ENCODE measurements around the gene CLEC2A.
A peak's percentile ranks its signal among the peaks of the same experiment; 100 is the strongest.

CLEC2A gene

DNA sequence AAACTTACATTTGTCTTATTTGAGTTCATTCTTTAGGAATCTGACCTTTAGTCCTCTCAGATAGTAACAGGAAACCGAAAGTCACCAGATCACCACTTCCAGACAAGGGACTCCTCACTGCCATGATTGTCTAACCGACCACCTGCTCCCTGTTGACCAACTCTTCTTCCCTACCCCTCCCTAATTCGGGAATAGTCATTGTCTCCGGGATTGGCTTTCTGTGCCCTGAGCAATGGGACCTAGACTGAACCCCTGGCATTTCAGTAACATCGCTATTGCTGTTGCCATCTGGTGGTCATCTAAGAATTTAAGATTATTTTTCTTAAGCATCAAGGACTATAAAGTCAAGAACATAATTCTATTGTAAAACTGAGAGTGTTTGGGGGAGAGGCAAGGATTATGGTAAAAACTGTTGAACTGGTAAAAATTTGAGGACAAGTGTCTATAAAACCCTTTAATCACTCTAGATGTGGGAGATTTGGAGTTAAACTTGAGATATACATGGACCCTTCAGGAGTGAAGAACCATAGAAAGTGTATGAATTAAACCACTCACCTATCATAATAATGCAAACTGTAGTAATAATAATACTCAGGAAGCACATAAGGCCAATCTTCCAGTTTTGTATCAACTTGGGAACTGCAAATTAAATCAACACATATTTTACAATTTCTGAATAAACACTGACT, 6.3 kb downstream of the CLEC2A start:
- in situ Hi-C loops (cut with MboI; ENCODE audit: low pct_unique_long_range_greater_than_20kb, low sequenced_read_pairs, unreplicated experiment) = loop anchor here (10.0 kb wide), 1 partner anchor 111 kb away; no protein-coding TSS in a partner anchor
- no peak for DNase-seq (ENCODE audit: low spot score)
- TF ChIP-seq, protein P1, sequence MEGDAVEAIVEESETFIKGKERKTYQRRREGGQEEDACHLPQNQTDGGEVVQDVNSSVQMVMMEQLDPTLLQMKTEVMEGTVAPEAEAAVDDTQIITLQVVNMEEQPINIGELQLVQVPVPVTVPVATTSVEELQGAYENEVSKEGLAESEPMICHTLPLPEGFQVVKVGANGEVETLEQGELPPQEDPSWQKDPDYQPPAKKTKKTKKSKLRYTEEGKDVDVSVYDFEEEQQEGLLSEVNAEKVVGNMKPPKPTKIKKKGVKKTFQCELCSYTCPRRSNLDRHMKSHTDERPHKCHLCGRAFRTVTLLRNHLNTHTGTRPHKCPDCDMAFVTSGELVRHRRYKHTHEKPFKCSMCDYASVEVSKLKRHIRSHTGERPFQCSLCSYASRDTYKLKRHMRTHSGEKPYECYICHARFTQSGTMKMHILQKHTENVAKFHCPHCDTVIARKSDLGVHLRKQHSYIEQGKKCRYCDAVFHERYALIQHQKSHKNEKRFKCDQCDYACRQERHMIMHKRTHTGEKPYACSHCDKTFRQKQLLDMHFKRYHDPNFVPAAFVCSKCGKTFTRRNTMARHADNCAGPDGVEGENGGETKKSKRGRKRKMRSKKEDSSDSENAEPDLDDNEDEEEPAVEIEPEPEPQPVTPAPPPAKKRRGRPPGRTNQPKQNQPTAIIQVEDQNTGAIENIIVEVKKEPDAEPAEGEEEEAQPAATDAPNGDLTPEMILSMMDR (IDR thresholded peaks at IDR 0.05; ENCODE audit: extremely low read depth, insufficient read depth, missing control alignments) = peak; percentile 36

DNA sequence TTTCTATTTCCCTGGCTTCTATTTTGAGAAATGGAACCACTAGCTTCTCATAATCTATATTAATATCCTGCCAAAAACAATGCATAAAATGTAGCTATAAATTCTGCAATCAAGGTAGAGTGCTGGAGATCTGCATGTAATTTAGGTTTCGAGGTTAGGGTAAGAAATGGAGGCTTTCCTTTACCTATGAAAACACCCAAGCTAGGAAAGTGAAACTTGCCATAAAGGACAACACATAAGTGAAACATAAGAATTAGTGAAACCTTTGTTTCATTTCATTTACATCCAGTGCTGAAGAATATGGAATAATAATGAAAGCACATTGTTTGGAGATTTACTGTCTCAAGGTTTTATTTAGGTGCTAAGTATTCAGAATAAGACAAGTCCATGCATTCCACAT, 9.7 kb downstream of the CLEC2A start:
- in situ Hi-C loops (cut with MboI; ENCODE audit: low pct_unique_long_range_greater_than_20kb, low sequenced_read_pairs, unreplicated experiment) = loop anchor here (10.0 kb wide), 1 partner anchor 108 kb away; no protein-coding TSS in a partner anchor
- TF ChIP-seq, protein P1 (IDR thresholded peaks at IDR 0.05; ENCODE audit: extremely low read depth, insufficient read depth, missing control alignments) = no peak
- DNase-seq (ENCODE audit: low spot score) = no peak

DNA sequence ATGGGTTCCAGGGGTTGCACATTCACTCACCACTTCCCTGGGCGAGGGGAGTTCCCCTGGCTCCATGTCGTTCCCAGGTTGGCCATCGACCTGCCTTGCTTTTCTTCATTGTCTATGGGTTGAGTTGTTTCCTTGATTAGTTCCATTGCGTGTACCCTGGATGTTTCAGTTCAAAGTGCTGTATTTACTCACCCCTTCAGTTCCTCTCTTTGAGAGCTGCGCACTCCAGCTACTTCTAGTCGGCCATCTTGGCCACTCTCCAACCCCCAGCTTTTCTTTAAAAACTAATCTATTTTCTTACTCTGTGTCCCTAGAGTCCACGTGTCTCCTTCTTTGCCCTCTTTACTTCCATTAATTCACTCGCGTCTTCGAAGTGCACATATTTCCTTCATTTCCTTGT, 11.7 kb downstream of the CLEC2A start:
- TF ChIP-seq, protein P1 (IDR thresholded peaks at IDR 0.05; ENCODE audit: extremely low read depth, insufficient read depth, missing control alignments) = no peak
- in situ Hi-C loops (cut with MboI; ENCODE audit: low pct_unique_long_range_greater_than_20kb, low sequenced_read_pairs, unreplicated experiment) = loop anchor here (10.0 kb wide), 1 partner anchor 106 kb away; no protein-coding TSS in a partner anchor
- DNase-seq (ENCODE audit: low spot score) = no peak

DNA sequence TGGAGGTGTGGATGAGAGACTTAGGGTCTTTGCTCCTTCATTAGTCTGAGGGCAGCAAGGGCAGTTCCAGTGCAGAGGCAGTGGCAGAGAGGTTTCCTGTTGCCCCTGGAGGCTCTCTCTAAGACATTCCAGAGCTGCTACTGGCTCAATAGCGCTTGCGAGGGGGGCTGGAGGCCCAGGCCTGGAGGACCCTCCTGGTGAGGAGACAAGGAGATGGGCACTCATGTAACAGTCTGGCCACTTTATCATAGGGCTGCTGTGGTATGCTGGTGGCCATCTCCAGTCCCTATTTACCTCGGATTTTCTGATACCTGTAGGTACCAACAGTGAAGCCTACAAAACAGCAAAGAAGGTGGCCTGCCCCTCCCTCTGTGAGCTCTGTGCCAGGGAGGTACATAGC, 12.7 kb downstream of the CLEC2A start:
- TF ChIP-seq, protein P1 (IDR thresholded peaks at IDR 0.05; ENCODE audit: extremely low read depth, insufficient read depth, missing control alignments) = no peak
- in situ Hi-C loops (cut with MboI; ENCODE audit: low pct_unique_long_range_greater_than_20kb, low sequenced_read_pairs, unreplicated experiment) = no loop called here
- DNase-seq (ENCODE audit: low spot score) = no peak

DNA sequence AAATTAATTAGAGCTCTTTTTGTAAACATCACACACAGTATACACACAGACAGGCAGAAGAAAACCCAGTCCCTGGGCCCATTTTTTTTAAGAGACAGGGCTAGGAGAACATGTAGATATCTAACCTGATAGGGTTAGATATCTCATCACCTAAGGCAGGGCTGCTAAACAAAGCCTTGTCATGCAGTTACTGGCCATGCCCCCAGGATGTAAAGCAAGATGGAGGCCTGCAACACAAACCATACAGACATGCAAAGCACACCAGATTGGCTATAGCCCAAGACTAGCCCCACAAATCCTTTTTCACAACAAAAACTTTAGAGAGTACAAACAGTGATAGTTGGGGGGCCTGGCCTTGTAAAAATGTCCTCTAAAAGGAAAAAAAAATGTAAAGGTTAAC, 20.5 kb downstream of the CLEC2A start:
- no peak for DNase-seq (ENCODE audit: low spot score)
- in situ Hi-C loops (cut with MboI; ENCODE audit: low pct_unique_long_range_greater_than_20kb, low sequenced_read_pairs, unreplicated experiment) = no loop called here
- TF ChIP-seq, protein P1 (IDR thresholded peaks at IDR 0.05; ENCODE audit: extremely low read depth, insufficient read depth, missing control alignments) = no peak

DNA sequence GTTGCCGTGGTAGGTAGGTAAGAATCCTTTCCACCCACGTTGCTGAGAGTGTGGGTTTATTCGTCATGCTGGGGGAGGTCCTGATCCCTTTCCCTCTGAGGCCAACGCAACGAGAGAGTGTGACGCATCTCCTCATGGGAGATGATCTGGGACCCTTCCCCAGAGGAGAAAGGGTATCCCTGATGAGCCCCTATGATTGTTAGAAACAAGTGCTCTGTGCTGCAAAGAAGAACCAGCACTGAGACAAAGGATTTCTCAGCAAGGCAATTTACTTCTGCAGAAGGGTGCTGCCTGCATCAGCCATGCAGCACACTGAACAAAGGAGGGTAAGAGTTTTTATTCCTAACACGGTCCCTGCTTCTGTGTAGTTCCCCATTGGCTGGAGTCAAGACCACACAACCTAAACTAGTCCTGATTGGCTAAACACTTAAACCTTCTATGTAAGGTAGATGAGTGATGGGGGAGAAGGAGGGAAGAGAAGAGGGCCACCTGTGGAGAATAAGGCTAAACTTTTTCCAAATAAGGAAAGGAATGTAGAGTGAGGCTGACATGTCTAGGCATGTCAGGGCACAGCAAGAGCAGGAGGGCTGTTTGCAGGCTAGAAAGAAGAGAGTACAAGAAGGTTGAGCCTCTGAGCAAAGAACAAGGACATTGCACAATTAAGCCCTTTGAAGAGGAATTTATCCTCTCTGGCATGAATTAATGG, 21.3 kb downstream of the CLEC2A start:
- DNase-seq (ENCODE audit: low spot score) = no peak

More for the DNA sequence above, 21.3 kb downstream of the CLEC2A start:
- TF ChIP-seq, protein P1 (IDR thresholded peaks at IDR 0.05; ENCODE audit: extremely low read depth, insufficient read depth, missing control alignments) = no peak
- in situ Hi-C loops (cut with MboI; ENCODE audit: low pct_unique_long_range_greater_than_20kb, low sequenced_read_pairs, unreplicated experiment) = no loop called here
